Osteocyte (in vitro differentiated cells): Measurements from ENCODE around the gene WWTR1. TPM values are rescaled to one million over a fixed set of nuclear protein-coding genes. Genes with fewer than 3 reads are reported as not detected.

ENCODE experiments used
- DNase-seq: peaks from one replicate; pipeline ENCODE4 v3.0.0; 2021; ENCODE audit warnings: mixed read lengths; ENCODE audit not compliant: unreplicated experiment; ENCODE audit errors: extremely low spot score
- H3K27ac Mint-ChIP-seq: one replicate; pipeline ENCODE4 v1.8.0; 2021; ENCODE audit warnings: mild to moderate bottlenecking, mixed read lengths; ENCODE audit not compliant: unreplicated experiment
- H3K27me3 Mint-ChIP-seq: one replicate; pipeline ENCODE4 v1.8.0; 2021; ENCODE audit warnings: mixed read lengths; ENCODE audit not compliant: unreplicated experiment
- H3K36me3 Mint-ChIP-seq: one replicate; pipeline ENCODE4 v1.8.0; 2021; ENCODE audit warnings: mixed read lengths; ENCODE audit not compliant: unreplicated experiment
- H3K4me1 Mint-ChIP-seq: one replicate; pipeline ENCODE4 v1.8.0; 2021; ENCODE audit warnings: mixed read lengths; ENCODE audit not compliant: unreplicated experiment
- H3K4me3 Mint-ChIP-seq: one replicate; pipeline ENCODE4 v1.8.0; 2021; ENCODE audit warnings: mild to moderate bottlenecking, moderate library complexity, mixed read lengths; ENCODE audit not compliant: unreplicated experiment
- H3K9me3 Mint-ChIP-seq: one replicate; pipeline ENCODE4 v1.8.0; 2021; ENCODE audit warnings: mixed read lengths; ENCODE audit not compliant: unreplicated experiment
- total RNA-seq: library from RNA; stranded (reverse); gene quantifications from 2 replicates; pipeline ENCODE4 v1.2.1, GENCODE V29; 2021
- TF ChIP-seq, protein P1 (sequence below): fragments of 200-600 bp; sonication (generic); IDR thresholded peaks from 2 replicates; pipeline ENCODE4 v1.5.0; 2021; ENCODE audit warnings: antibody characterized with exemption, mild to moderate bottlenecking, moderate library complexity

The WWTR1 gene
- total RNA-seq, 1 donor from 2014 or later, result 120 TPM

GRCh38 chr3:149553781-149554451 is 103.9 kb downstream of the WWTR1 start:
- no peak for DNase-seq
- TF ChIP-seq, protein P1, sequence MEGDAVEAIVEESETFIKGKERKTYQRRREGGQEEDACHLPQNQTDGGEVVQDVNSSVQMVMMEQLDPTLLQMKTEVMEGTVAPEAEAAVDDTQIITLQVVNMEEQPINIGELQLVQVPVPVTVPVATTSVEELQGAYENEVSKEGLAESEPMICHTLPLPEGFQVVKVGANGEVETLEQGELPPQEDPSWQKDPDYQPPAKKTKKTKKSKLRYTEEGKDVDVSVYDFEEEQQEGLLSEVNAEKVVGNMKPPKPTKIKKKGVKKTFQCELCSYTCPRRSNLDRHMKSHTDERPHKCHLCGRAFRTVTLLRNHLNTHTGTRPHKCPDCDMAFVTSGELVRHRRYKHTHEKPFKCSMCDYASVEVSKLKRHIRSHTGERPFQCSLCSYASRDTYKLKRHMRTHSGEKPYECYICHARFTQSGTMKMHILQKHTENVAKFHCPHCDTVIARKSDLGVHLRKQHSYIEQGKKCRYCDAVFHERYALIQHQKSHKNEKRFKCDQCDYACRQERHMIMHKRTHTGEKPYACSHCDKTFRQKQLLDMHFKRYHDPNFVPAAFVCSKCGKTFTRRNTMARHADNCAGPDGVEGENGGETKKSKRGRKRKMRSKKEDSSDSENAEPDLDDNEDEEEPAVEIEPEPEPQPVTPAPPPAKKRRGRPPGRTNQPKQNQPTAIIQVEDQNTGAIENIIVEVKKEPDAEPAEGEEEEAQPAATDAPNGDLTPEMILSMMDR, result no peak
- Mint-ChIP-seq H3K36me3 (peaks cover 12% of the 10 kb centered on the region), H3K4me3 (peak overlapping the region; percentile 12), H3K27ac (peak overlapping the region; percentile 82), H3K4me1 (peaks cover 58% of the 10 kb centered on the region), H3K27me3 (no peaks in the 10 kb centered on the region), H3K9me3 (no peaks in the 10 kb centered on the region)

DNA sequence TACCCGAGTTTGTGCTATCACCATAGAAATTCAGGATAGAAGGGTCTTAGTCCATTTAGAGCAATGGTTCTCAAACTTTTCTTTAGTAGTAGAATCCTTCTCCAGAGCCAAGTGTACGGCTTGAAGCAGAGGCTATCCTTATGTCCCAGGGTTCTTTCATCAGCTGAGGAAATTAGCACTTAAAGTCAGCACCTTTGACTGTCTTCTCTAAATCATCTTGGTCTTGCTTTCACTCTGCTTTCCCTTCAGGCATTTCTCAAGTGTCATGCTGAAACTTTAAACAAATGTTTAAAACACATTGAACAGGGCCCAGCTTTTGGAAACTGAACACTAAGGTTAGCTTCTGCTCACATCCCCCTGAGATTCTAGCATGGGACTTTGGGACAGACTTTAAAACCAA is 105.1 kb downstream of the WWTR1 start:
- H3K4me1 Mint-ChIP-seq, result peaks cover 65% of the 10 kb centered on the region
- H3K4me3 Mint-ChIP-seq, result no peak overlapping the region
- H3K27ac Mint-ChIP-seq, result peak overlapping the region; percentile 82
- no peaks in the 10 kb centered on the region for H3K9me3 Mint-ChIP-seq
- peaks cover 14% of the 10 kb centered on the region for H3K36me3 Mint-ChIP-seq
- no peaks in the 10 kb centered on the region for H3K27me3 Mint-ChIP-seq
- DNase-seq, result no peak
- TF ChIP-seq, protein P1, result no peak

DNA sequence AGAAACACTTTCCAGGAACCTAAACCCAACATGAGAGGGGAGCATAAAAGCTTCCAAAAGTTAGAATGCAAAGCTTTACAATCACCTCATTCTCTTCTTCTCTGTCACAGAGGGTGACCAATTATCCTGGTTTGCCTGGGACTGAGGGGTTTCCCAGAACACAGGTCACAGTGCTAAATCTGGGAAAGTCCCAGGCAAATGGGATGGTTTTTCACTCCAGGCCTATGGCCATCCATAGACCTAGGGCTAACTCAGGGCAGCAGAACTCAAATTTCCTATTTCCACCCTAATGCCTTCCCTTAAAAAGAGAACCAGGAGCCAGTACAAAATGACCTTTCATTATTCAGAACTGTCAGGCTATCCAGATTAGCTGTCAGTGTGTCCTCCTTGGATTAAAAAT is 106.3 kb downstream of the WWTR1 start:
- Mint-ChIP-seq H3K27me3 (no peaks in the 10 kb centered on the region), H3K27ac (no peak overlapping the region), H3K36me3 (peaks cover 19% of the 10 kb centered on the region), H3K4me1 (peaks cover 73% of the 10 kb centered on the region), H3K4me3 (no peak overlapping the region), H3K9me3 (no peaks in the 10 kb centered on the region)
- TF ChIP-seq, protein P1, result no peak
- no peak for DNase-seq

DNA sequence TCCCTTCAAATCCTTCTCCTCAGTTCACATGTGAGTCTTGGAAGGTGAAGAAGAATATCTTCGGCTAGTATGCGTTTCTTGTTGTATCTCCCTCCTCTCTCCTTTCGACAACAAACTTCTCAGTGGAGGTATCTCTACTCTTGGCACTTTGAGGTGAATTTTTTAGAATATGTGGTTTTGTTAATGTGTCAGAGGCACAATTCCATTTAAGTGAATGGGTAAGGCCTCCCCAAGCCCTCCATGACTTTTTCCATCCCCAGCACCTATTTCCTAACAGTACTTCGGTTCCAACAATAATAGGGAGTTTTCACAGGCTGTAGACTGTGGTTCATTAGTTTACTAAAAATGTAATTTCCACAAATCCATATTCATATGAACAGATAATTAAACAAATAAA is 109.2 kb downstream of the WWTR1 start:
- Mint-ChIP-seq H3K4me1 (peaks cover 49% of the 10 kb centered on the region), H3K27ac (no peak overlapping the region), H3K4me3 (no peak overlapping the region), H3K36me3 (peaks cover 27% of the 10 kb centered on the region), H3K27me3 (no peaks in the 10 kb centered on the region), H3K9me3 (no peaks in the 10 kb centered on the region)
- TF ChIP-seq, protein P1, result no peak
- DNase-seq, result no peak

DNA sequence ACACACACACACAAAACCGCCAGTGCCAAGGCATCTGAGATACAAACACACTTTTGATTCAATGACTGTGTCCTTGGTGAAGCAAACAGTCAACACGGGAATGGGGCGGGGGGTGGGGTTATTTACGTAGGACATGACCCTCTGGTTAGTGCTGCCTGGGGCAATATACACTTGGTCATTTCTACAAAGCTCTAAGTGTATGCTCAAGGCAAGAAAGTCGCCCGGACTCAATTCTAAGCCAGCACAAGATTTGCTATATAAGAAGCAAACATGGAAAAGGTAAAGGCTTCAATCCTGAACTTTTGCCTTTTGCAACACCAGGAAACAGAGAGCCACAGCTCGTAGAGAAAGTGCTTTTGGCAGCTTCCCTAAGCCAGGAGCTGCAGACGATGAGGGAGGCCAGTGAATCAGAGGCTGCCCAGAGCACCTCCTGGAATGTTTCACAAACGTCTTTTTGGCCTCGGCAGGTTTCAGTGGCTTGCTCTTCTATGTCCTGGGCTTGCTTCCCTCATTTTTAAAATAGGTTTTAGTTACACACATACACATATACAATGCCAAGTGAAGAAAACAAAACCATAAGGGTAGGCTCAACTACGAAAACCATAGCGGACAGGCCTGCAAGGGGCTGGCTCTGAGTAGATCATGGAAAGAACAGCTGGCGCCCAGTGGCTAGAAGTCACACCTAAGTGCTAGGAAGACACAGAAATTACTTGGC is 109.7 kb downstream of the WWTR1 start:
- Mint-ChIP-seq H3K4me3 (no peak overlapping the region), H3K27ac (peak overlapping the region; percentile 58), H3K4me1 (peaks cover 44% of the 10 kb centered on the region), H3K9me3 (no peaks in the 10 kb centered on the region), H3K36me3 (peaks cover 27% of the 10 kb centered on the region), H3K27me3 (no peaks in the 10 kb centered on the region)
- TF ChIP-seq, protein P1, result no peak
- no peak for DNase-seq
